ENCODE results near the gene OR52E4. TPM values are rescaled to one million over a fixed set of nuclear protein-coding genes. Genes with fewer than 3 reads are reported as not detected.

Gene OR52E4
- total RNA-seq = not detected in 2 replicates

- no peak within 1 kb of the TSS for H3K4me3 ChIP-seq (ENCODE audit: low read depth, low read length)
- DNase-seq (ENCODE audit: low read depth) = no peak
- TF ChIP-seq CTCF (conservative IDR thresholded peaks at IDR 0.05; ENCODE audit: low read depth, low read length) = no peak
Observed at GRCh38 chr11:5880329-5880728, at the start of gene OR52E4. TSS of gene OR52E4 (plus strand) at chr11:5880629. CDS start at chr11:5884293, 3,664 bp downstream.

- no peak for TF ChIP-seq CTCF (conservative IDR thresholded peaks at IDR 0.05; ENCODE audit: low read depth, low read length)
- H3K4me3 ChIP-seq (ENCODE audit: low read depth, low read length) = no peak overlapping the region
- no peak for DNase-seq (ENCODE audit: low read depth)
Observed at GRCh38 chr11:5831196-5831829, 49.1 kb upstream of the OR52E4 start.

- no peak for DNase-seq (ENCODE audit: low read depth)
- no peak for TF ChIP-seq CTCF (conservative IDR thresholded peaks at IDR 0.05; ENCODE audit: low read depth, low read length)
Observed at GRCh38 chr11:5833446-5833845, 47.0 kb upstream of the OR52E4 start.

GRCh38 chr11:5837695-5838094, 42.7 kb upstream of the OR52E4 start:
- no peak overlapping the region for H3K4me3 ChIP-seq (ENCODE audit: low read depth, low read length)
- DNase-seq (ENCODE audit: low read depth) = no peak
- TF ChIP-seq CTCF (conservative IDR thresholded peaks at IDR 0.05; ENCODE audit: low read depth, low read length) = no peak

More at GRCh38 chr11:5833446-5833845, 47.0 kb upstream of the OR52E4 start:
- H3K4me3 ChIP-seq (ENCODE audit: low read depth, low read length) = no peak overlapping the region

- no peak for DNase-seq (ENCODE audit: low read depth)
- TF ChIP-seq CTCF (conservative IDR thresholded peaks at IDR 0.05; ENCODE audit: low read depth, low read length) = no peak
Observed at GRCh38 chr11:5841797-5842196, 38.6 kb upstream of the OR52E4 start, which contains the start of gene OR52E6. TSS of gene OR52E6 (minus strand) at chr11:5841897. CDS start at chr11:5841897, 0 bp downstream.

GRCh38 chr11:5846701-5847100, 33.7 kb upstream of the OR52E4 start:
- H3K4me3 ChIP-seq (ENCODE audit: low read depth, low read length) = no peak overlapping the region
- TF ChIP-seq CTCF (conservative IDR thresholded peaks at IDR 0.05; ENCODE audit: low read depth, low read length) = no peak
- no peak for DNase-seq (ENCODE audit: low read depth)

More at GRCh38 chr11:5841797-5842196, 38.6 kb upstream of the OR52E4 start, which contains the start of gene OR52E6:
- no peak within 1 kb of the TSS for H3K4me3 ChIP-seq (ENCODE audit: low read depth, low read length)

- no peak for TF ChIP-seq CTCF (conservative IDR thresholded peaks at IDR 0.05; ENCODE audit: low read depth, low read length)
- no peak overlapping the region for H3K4me3 ChIP-seq (ENCODE audit: low read depth, low read length)
- no peak for DNase-seq (ENCODE audit: low read depth)
Observed at GRCh38 chr11:5847711-5848110, 32.7 kb upstream of the OR52E4 start.
